HCT116 (cell line): ENCODE data around the gene INCA1. TPM values are rescaled to one million over a fixed set of nuclear protein-coding genes. Genes with fewer than 3 reads are reported as not detected.

ENCODE experiments used
- ATAC-seq: fragments of 200-7000 bp; cut with Tn5 transposase; 2 replicates; pipeline ENCODE4 v1.9.1; 2020; ENCODE audit warnings: mild to moderate bottlenecking, moderate library complexity
- BruUV-seq: library from RNA; stranded (reverse); fragments of 400-500 nt; replicated peaks from 2 replicates; lab custom pipeline; 2021; lab: Mats Ljungman, UMichigan
- CTCF ChIA-PET: fragments of 300-600 bp; sonication (Branson Sonifier 250); formaldehyde crosslinking; loops from one replicate; lab custom pipeline; 2021; ENCODE audit warnings: antibody characterized with exemption; lab: Charles Lee
- POLR2A ChIA-PET: fragments of 300-600, 350-600 bp; sonication (Branson Sonifier 250); formaldehyde crosslinking; loops from one replicate; lab custom pipeline; 2021; ENCODE audit warnings: antibody characterized with exemption; lab: Charles Lee
- RAD21 ChIA-PET, 2 experiments: fragments of 300-600 bp; sonication (Branson Sonifier 250); formaldehyde crosslinking; loops; one replicate each; lab custom pipeline; 2023; ENCODE audit warnings: low total read pairs in 2 of 2; ENCODE audit not compliant: uncharacterized antibody in 2 of 2, unreplicated experiment in 2 of 2, low non-redundant PET in 1 of 2; lab: Charles Lee
- DNase-seq: peaks from one replicate; pipeline ENCODE4 v3.0.0-alpha.2; 2010; ENCODE audit warnings: low read depth, low spot score
- H2AFZ ChIP-seq: fragments of 200-600 bp; shearing (Covaris generic), sonication (generic); 2 replicates; pipeline ENCODE4 v1.6.1; 2017; ENCODE audit warnings: low read depth, mixed run types, mixed read lengths, antibody characterized with exemption, low read length; ENCODE audit not compliant: poor library complexity, severe bottlenecking
- H3K27ac ChIP-seq: 2 replicates; pipeline ENCODE4 v1.5.1; 2012; ENCODE audit warnings: low read depth, low read length
- H3K27me3 ChIP-seq: fragments of 200-600 bp; sonication (generic); 2 replicates; pipeline ENCODE4 v1.6.1; 2016; ENCODE audit warnings: mixed run types, low read length, mixed read lengths; ENCODE audit not compliant: insufficient read depth
- H3K36me3 ChIP-seq, 2 experiments: fragments of 200-500 bp in 1 of 2; fragments of 200-600 bp in 1 of 2; sonication (Bioruptor generic) in 1 of 2; sonication (generic) in 1 of 2; 2 replicates each; pipeline versions ENCODE4 v1.5.1 to v1.6.1; 2014 to 2016; ENCODE audit warnings: low read length in 2 of 2, inconsistent platforms in 1 of 2, mixed read lengths in 1 of 2, mixed run types in 1 of 2; ENCODE audit not compliant: insufficient read depth in 2 of 2, control insufficient read depth in 1 of 2
- H3K4me1 ChIP-seq, 2 experiments: fragments of 200-600 bp in 1 of 2; sonication (generic) in 1 of 2; 2 replicates each; pipeline versions ENCODE4 v1.5.1 to v1.6.1; 2012 to 2017; ENCODE audit warnings: low read length in 2 of 2, inconsistent platforms in 1 of 2, mild to moderate bottlenecking in 1 of 2, mixed read lengths in 1 of 2, mixed run types in 1 of 2, moderate library complexity in 1 of 2; ENCODE audit not compliant: insufficient read depth in 2 of 2, control insufficient read depth in 1 of 2
- H3K4me2 ChIP-seq: fragments of 200-600 bp; sonication (generic); 2 replicates; pipeline ENCODE4 v1.6.1; 2017; ENCODE audit warnings: mixed run types, low read length, mixed read lengths
- H3K4me3 ChIP-seq, 2 experiments: fragments of 200-600 bp in 1 of 2; sonication (generic) in 1 of 2; replicated peaks in 1 of 2; 2 replicates each; pipeline ENCODE4 v1.5.1; 2011 to 2016; ENCODE audit warnings: low read length in 2 of 2, control low read depth in 1 of 2, low read depth in 1 of 2, mild to moderate bottlenecking in 1 of 2, mixed read lengths in 1 of 2, mixed run types in 1 of 2
- H3K79me2 ChIP-seq: fragments of 200-600 bp; sonication (generic); 2 replicates; pipeline ENCODE4 v1.6.1; 2017; ENCODE audit warnings: mild to moderate bottlenecking, mixed run types, low read length, moderate library complexity, mixed read lengths; ENCODE audit not compliant: insufficient read depth
- H3K9ac ChIP-seq: fragments of 200-600 bp; sonication (generic); 2 replicates; pipeline ENCODE4 v1.6.1; 2016; ENCODE audit warnings: low read length, mixed read lengths
- H3K9me2 ChIP-seq: fragments of 200-600 bp; sonication (generic), shearing (Covaris generic); 2 replicates; pipeline ENCODE4 v1.6.1; 2017; ENCODE audit warnings: mixed run types, mild to moderate bottlenecking, moderate library complexity; ENCODE audit not compliant: insufficient read depth
- H3K9me3 ChIP-seq, 2 experiments: fragments of 200-500 bp in 1 of 2; fragments of 200-600 bp in 1 of 2; sonication (Bioruptor generic) in 1 of 2; sonication (generic) in 1 of 2; 2 replicates each; pipeline ENCODE4 v1.6.1; 2014 to 2017; ENCODE audit warnings: low read length in 2 of 2, mixed read lengths in 2 of 2, inconsistent platforms in 1 of 2, low read depth in 1 of 2, mild to moderate bottlenecking in 1 of 2, mixed run types in 1 of 2, moderate library complexity in 1 of 2; ENCODE audit not compliant: control insufficient read depth in 1 of 2, insufficient read depth in 1 of 2
- H4K20me1 ChIP-seq: fragments of 200-600 bp; sonication (generic), shearing (Covaris generic); 2 replicates; pipeline ENCODE4 v1.6.1; 2017; ENCODE audit warnings: mixed run types, mild to moderate bottlenecking, moderate library complexity; ENCODE audit not compliant: insufficient read depth
- CBX3 ChIP-seq: IDR thresholded peaks from 2 replicates; pipeline ENCODE4 v1.6.1; 2012; ENCODE audit warnings: low read depth
- CTCF ChIP-seq, 3 experiments: fragments of 200-600 bp in 1 of 3; sonication (generic) in 1 of 3; IDR thresholded peaks in 2 of 3; conservative IDR thresholded peaks in 1 of 3; 2 replicates each; pipeline ENCODE4 v1.5.1; 2012 to 2017; ENCODE audit warnings: low read depth in 2 of 3, low read length in 2 of 3, antibody characterized with exemption in 1 of 3, borderline replicate concordance in 1 of 3, control low read depth in 1 of 3, mild to moderate bottlenecking in 1 of 3, mixed read lengths in 1 of 3, mixed run types in 1 of 3, moderate library complexity in 1 of 3; ENCODE audit not compliant: insufficient read depth in 1 of 3
- EGR1 ChIP-seq: IDR thresholded peaks from 2 replicates; pipeline ENCODE4 v1.6.1; 2012; ENCODE audit warnings: low read depth
- ELF1 ChIP-seq: IDR thresholded peaks from 2 replicates; pipeline ENCODE4 v1.6.1; 2012; ENCODE audit warnings: low read depth, borderline replicate concordance
- EZH2 ChIP-seq: fragments of 200-600 bp; sonication (generic); IDR thresholded peaks from 2 replicates; pipeline ENCODE4 v1.6.1; 2017; ENCODE audit warnings: antibody characterized with exemption, mixed run types
- FOSL1 ChIP-seq: IDR thresholded peaks from 2 replicates; pipeline ENCODE4 v1.6.1; 2012; ENCODE audit warnings: low read depth
- JUND ChIP-seq: IDR thresholded peaks from 2 replicates; pipeline ENCODE4 v1.6.1; 2012
- POLR2A ChIP-seq: IDR thresholded peaks from 2 replicates; pipeline ENCODE4 v1.7.0; 2011; ENCODE audit warnings: borderline replicate concordance; ENCODE audit not compliant: insufficient read depth, insufficient read length; ENCODE audit errors: extremely low read depth
- SIN3A ChIP-seq: IDR thresholded peaks from 2 replicates; pipeline ENCODE4 v1.6.1; 2012; ENCODE audit warnings: low read depth
- SP1 ChIP-seq: IDR thresholded peaks from 2 replicates; pipeline ENCODE4 v1.6.1; 2012; ENCODE audit warnings: low read depth
- SRF ChIP-seq: IDR thresholded peaks from 2 replicates; pipeline ENCODE4 v1.6.1; 2012; ENCODE audit warnings: low read depth
- TCF7L2 ChIP-seq: IDR thresholded peaks from 2 replicates; pipeline ENCODE4 v1.7.0; 2011; ENCODE audit warnings: borderline replicate concordance, inconsistent platforms; ENCODE audit not compliant: insufficient read depth, insufficient read length; ENCODE audit errors: extremely low read depth
- YY1 ChIP-seq: IDR thresholded peaks from 2 replicates; pipeline ENCODE4 v1.6.1; 2011; ENCODE audit warnings: low read length, low read depth, moderate library complexity, mild to moderate bottlenecking; ENCODE audit not compliant: insufficient replicate concordance; ENCODE audit errors: extremely low read depth
- ZBTB33 ChIP-seq: IDR thresholded peaks from 2 replicates; pipeline ENCODE4 v1.6.1; 2011; ENCODE audit warnings: mild to moderate bottlenecking, low read length, moderate library complexity; ENCODE audit not compliant: insufficient replicate concordance; ENCODE audit errors: extremely low read depth
- ZNF274 ChIP-seq: fragments of 200-500 bp; sonication (Bioruptor generic); IDR thresholded peaks from 2 replicates; pipeline ENCODE4 v1.6.1; 2014; ENCODE audit warnings: mild to moderate bottlenecking, low read depth, low read length, inconsistent platforms
- intact Hi-C: fragments of 100-400 bp; cut with micrococcal nuclease; formaldehyde crosslinking; loops from 2 replicates; pipeline ENCODE4 v1.10.0; 2022
- total RNA-seq: library from RNA; stranded (reverse); gene quantifications from one replicate; pipeline ENCODE4 v1.2.1, GENCODE V29; 2021; ENCODE audit not compliant: unreplicated experiment

INCA1 gene
- total RNA-seq, 1 experiment from 2014 or later = 0.74 TPM

GRCh38 chr17:4974115-4974670 is 23.1 kb downstream of the INCA1 start:
- Histone ChIP-seq H3K27me3 (no peaks in the 10 kb centered on the region), H3K4me1 (peaks cover 4 to 7% of the 10 kb centered on the region in 2 experiments; a peak in 3 of 4 replicates), H3K36me3 (peaks cover 9 to 28% of the 10 kb centered on the region in 2 experiments; a peak in 2 of 4 replicates), H4K20me1 (no peaks in the 10 kb centered on the region), H3K9me3 (no peaks in the 10 kb centered on the region), H3K4me2 (no peak overlapping the region), H2AFZ (no peak overlapping the region)
- POLR2A ChIA-PET = no interaction called here
- no TSS peak for BruUV-seq
- RAD21 ChIA-PET = no interaction called here
- DNase-seq = no peak
- intact Hi-C loops = no loop called here
- TF ChIP-seq EGR1 (no peak), FOSL1 (no peak), POLR2A (no peak), TCF7L2 (no peak), EZH2 (no peak), CTCF (IDR thresholded peaks at IDR 0.05 in 2 of 3, conservative IDR thresholded peaks at IDR 0.05 in 1 of 3; ENCODE audit: borderline replicate concordance in 1 of 3, insufficient read depth in 1 of 3, low read depth in 2 of 3, low read length in 2 of 3) (no peak), CBX3 (no peak), ZBTB33 (no peak), SRF (no peak), SP1 (no peak), SIN3A (no peak), ZNF274 (no peak), YY1 (no peak), ELF1 (no peak), JUND (no peak)
- TF ChIP-seq, all 23 proteins: peak for 0
- CTCF ChIA-PET = no interaction called here
- no peaks in the 10 kb centered on the region for H3K9me2 ChIP-seq
- no peak overlapping the region for H3K27ac ChIP-seq
- no peak overlapping the region for H3K9ac ChIP-seq
- no peaks in the 10 kb centered on the region for H3K79me2 ChIP-seq
- no peak overlapping the region for H3K4me3 ChIP-seq
- no peak for ATAC-seq
